Mesenchymal stem cell (in vitro differentiated cells and primary cell): Measurements from ENCODE around the gene LRTM2.

Source experiments
- DNase-seq: peaks from one replicate; pipeline ENCODE4 v3.0.0-alpha.2; 2013
- H2AFZ ChIP-seq: one replicate; pipeline ENCODE4 v1.6.1; 2013; ENCODE audit warnings: low read depth, mild to moderate bottlenecking, control low read depth, inconsistent platforms, low read length, moderate library complexity
- H2AK5ac ChIP-seq: 2 replicates; pipeline ENCODE4 v1.6.1; 2013; ENCODE audit warnings: low read length, moderate library complexity, mild to moderate bottlenecking, inconsistent platforms; ENCODE audit not compliant: severe bottlenecking
- H2BK120ac ChIP-seq: one replicate; pipeline ENCODE4 v1.6.1; 2013; ENCODE audit warnings: low read depth, mild to moderate bottlenecking, inconsistent platforms, low read length, moderate library complexity
- H2BK12ac ChIP-seq, 2 experiments: one replicate each; pipeline ENCODE4 v1.6.1; 2013; ENCODE audit warnings: inconsistent platforms in 2 of 2, low read length in 2 of 2, mild to moderate bottlenecking in 2 of 2, moderate library complexity in 2 of 2, control low read depth in 1 of 2
- H2BK15ac ChIP-seq: one replicate; pipeline ENCODE4 v1.6.1; 2013; ENCODE audit warnings: mild to moderate bottlenecking, low read depth, inconsistent platforms; ENCODE audit not compliant: poor library complexity, severe bottlenecking
- H2BK5ac ChIP-seq: 2 replicates; pipeline ENCODE4 v1.6.1; 2013; ENCODE audit warnings: low read depth, mild to moderate bottlenecking, low read length, control low read depth, inconsistent platforms; ENCODE audit not compliant: poor library complexity, severe bottlenecking
- H3K14ac ChIP-seq, 2 experiments: one replicate each; pipeline ENCODE4 v1.6.1; 2013; ENCODE audit warnings: inconsistent platforms in 2 of 2, low read length in 2 of 2, control low read depth in 1 of 2, mild to moderate bottlenecking in 1 of 2, moderate library complexity in 1 of 2
- H3K18ac ChIP-seq, 2 experiments: one replicate each; pipeline ENCODE4 v1.6.1; 2013; ENCODE audit warnings: inconsistent platforms in 2 of 2, low read length in 2 of 2, control low read depth in 1 of 2, low read depth in 1 of 2, mild to moderate bottlenecking in 1 of 2
- H3K23ac ChIP-seq, 2 experiments: one replicate each; pipeline ENCODE4 v1.6.1; 2013; ENCODE audit warnings: inconsistent platforms in 2 of 2, low read length in 2 of 2, mild to moderate bottlenecking in 2 of 2, moderate library complexity in 2 of 2, control low read depth in 1 of 2
- H3K27ac ChIP-seq: 2 replicates; pipeline ENCODE4 v1.5.1; 2013; ENCODE audit warnings: mild to moderate bottlenecking, moderate library complexity, low read length, control low read depth, inconsistent platforms; ENCODE audit not compliant: poor library complexity, severe bottlenecking
- H3K27me3 ChIP-seq, 2 experiments: 2 replicates each; pipeline versions ENCODE4 v1.6.1 to v1.7.0; 2013; ENCODE audit warnings: low read length in 2 of 2, mild to moderate bottlenecking in 2 of 2, moderate library complexity in 2 of 2, control low read depth in 1 of 2, inconsistent platforms in 1 of 2; ENCODE audit not compliant: control insufficient read depth in 1 of 2, insufficient read depth in 1 of 2
- H3K36me3 ChIP-seq, 2 experiments: 2 replicates each; pipeline versions ENCODE4 v1.6.1 to v1.7.0; 2013; ENCODE audit warnings: low read length in 2 of 2, control low read depth in 1 of 2, inconsistent platforms in 1 of 2, low read depth in 1 of 2, mild to moderate bottlenecking in 1 of 2; ENCODE audit not compliant: insufficient read depth in 2 of 2, control insufficient read depth in 1 of 2
- H3K4ac ChIP-seq, 2 experiments: one replicate each; pipeline ENCODE4 v1.6.1; 2013; ENCODE audit warnings: inconsistent platforms in 2 of 2, low read length in 2 of 2, mild to moderate bottlenecking in 2 of 2, moderate library complexity in 2 of 2, control low read depth in 1 of 2, low read depth in 1 of 2
- H3K4me1 ChIP-seq: 2 replicates; pipeline ENCODE4 v1.6.1; 2013; ENCODE audit warnings: low read depth, low read length, control low read depth; ENCODE audit not compliant: control insufficient read depth, insufficient read depth
- H3K4me2 ChIP-seq: 2 replicates; pipeline ENCODE4 v1.6.1; 2013; ENCODE audit warnings: low read length, mild to moderate bottlenecking, inconsistent platforms; ENCODE audit not compliant: poor library complexity, severe bottlenecking
- H3K4me3 ChIP-seq, 2 experiments: 2 replicates each; pipeline versions ENCODE4 v1.5.1 to v1.7.0; 2013; ENCODE audit warnings: low read length in 2 of 2, mild to moderate bottlenecking in 2 of 2, control low read depth in 1 of 2, low read depth in 1 of 2; ENCODE audit not compliant: insufficient read depth in 1 of 2
- H3K79me1 ChIP-seq: replicated peaks from 2 replicates; pipeline ENCODE4 v1.6.1; 2013; ENCODE audit warnings: mild to moderate bottlenecking, control low read depth, low read length, inconsistent platforms; ENCODE audit not compliant: poor library complexity, severe bottlenecking
- H3K9ac ChIP-seq: 2 replicates; pipeline ENCODE4 v1.7.0; 2013; ENCODE audit warnings: mild to moderate bottlenecking, low read length, moderate library complexity
- H3K9me3 ChIP-seq: 2 replicates; pipeline ENCODE4 v1.7.0; 2013; ENCODE audit warnings: mild to moderate bottlenecking, low read length; ENCODE audit not compliant: control insufficient read depth
- H4K8ac ChIP-seq: one replicate; pipeline ENCODE4 v1.6.1; 2013; ENCODE audit warnings: inconsistent platforms, mild to moderate bottlenecking, low read length, moderate library complexity
- H4K91ac ChIP-seq: one replicate; pipeline ENCODE4 v1.6.1; 2013; ENCODE audit warnings: mild to moderate bottlenecking, low read length, inconsistent platforms
- WGBS: methylation state at CpG from one replicate; pipeline ENCODE4 v1.1.7; 2013; ENCODE audit warnings: mixed read lengths; 5-methylcytosine and 5-hydroxymethylcytosine counted together

Gene LRTM2

GRCh38 chr12:1827826-1828805 is 7.8 kb downstream of the LRTM2 start:
- no peak overlapping the region for H2BK12ac ChIP-seq
- no peaks in the 10 kb centered on the region for H3K9me3 ChIP-seq
- no peak overlapping the region for H3K9ac ChIP-seq
- no peak overlapping the region for H4K8ac ChIP-seq
- no peak overlapping the region for H3K18ac ChIP-seq
- no peak overlapping the region for H3K4ac ChIP-seq
- no peak overlapping the region for H4K91ac ChIP-seq
- WGBS: 90% methylated on average over 33 of the region's 38 CpGs
- H2AK5ac ChIP-seq: no peak overlapping the region
- H2BK5ac ChIP-seq: no peak overlapping the region
- H2BK15ac ChIP-seq: no peak overlapping the region
- peaks cover 65 to 83% of the 10 kb centered on the region in 2 experiments for H3K27me3 ChIP-seq
- DNase-seq: no peak
- H3K4me3 ChIP-seq: no peak overlapping the region
- H2BK120ac ChIP-seq: no peak overlapping the region
- H2AFZ ChIP-seq: no peak overlapping the region
- no peak overlapping the region for H3K27ac ChIP-seq
- no peaks in the 10 kb centered on the region for H3K79me1 ChIP-seq
- no peaks in the 10 kb centered on the region for H3K36me3 ChIP-seq
- H3K14ac ChIP-seq: no peak overlapping the region
- H3K4me1 ChIP-seq: peaks cover 5% of the 10 kb centered on the region
- no peak overlapping the region for H3K4me2 ChIP-seq
- no peak overlapping the region for H3K23ac ChIP-seq

DNA sequence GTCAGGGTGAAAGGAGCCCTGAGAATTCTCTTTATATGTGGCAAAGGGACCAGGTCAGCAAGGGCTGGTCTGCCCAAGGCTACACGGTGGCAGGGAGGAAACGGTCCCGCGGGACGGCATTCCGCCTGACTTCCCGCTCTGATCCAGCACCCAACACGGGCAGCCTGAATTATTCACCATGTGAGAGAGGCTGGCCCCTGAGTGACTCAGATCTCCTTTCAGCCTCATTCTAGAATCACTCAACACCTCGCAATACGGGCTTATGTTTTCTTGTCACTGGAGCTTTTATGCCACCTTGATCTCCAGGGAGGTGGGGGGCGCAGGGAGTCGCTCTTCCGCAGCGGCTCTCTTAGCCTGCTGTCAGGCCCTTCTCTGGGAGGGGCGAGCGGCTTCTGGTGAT is 8.5 kb downstream of the LRTM2 start:
- no peak overlapping the region for H2BK15ac ChIP-seq
- H2AFZ ChIP-seq: no peak overlapping the region
- no peak overlapping the region for H3K27ac ChIP-seq
- no peak overlapping the region for H2BK12ac ChIP-seq
- H3K36me3 ChIP-seq: no peaks in the 10 kb centered on the region
- no peak overlapping the region for H2BK5ac ChIP-seq
- no peak overlapping the region for H2BK120ac ChIP-seq
- no peak overlapping the region for H3K14ac ChIP-seq
- WGBS: 91% methylated on average over 16 of the region's 16 CpGs
- no peaks in the 10 kb centered on the region for H3K9me3 ChIP-seq
- H3K4me1 ChIP-seq: peaks cover 5% of the 10 kb centered on the region
- H3K18ac ChIP-seq: no peak overlapping the region
- H4K8ac ChIP-seq: no peak overlapping the region
- no peak overlapping the region for H2AK5ac ChIP-seq
- DNase-seq: no peak
- H3K27me3 ChIP-seq: peaks cover 65 to 83% of the 10 kb centered on the region in 2 experiments
- H4K91ac ChIP-seq: no peak overlapping the region
- no peak overlapping the region for H3K4me2 ChIP-seq
- no peak overlapping the region for H3K9ac ChIP-seq
- no peaks in the 10 kb centered on the region for H3K79me1 ChIP-seq
- H3K4me3 ChIP-seq: no peak overlapping the region
- no peak overlapping the region for H3K4ac ChIP-seq
- H3K23ac ChIP-seq: no peak overlapping the region

- no peak overlapping the region for H3K4ac ChIP-seq
- no peak overlapping the region for H2BK15ac ChIP-seq
- no peaks in the 10 kb centered on the region for H3K79me1 ChIP-seq
- 84% methylated on average over 11 of the region's 11 CpGs for WGBS
- no peak overlapping the region for H3K4me3 ChIP-seq
- peaks cover 61 to 83% of the 10 kb centered on the region in 2 experiments for H3K27me3 ChIP-seq
- H3K18ac ChIP-seq: no peak overlapping the region
- H2BK5ac ChIP-seq: no peak overlapping the region
- H4K8ac ChIP-seq: no peak overlapping the region
- H3K9ac ChIP-seq: no peak overlapping the region
- no peaks in the 10 kb centered on the region for H3K9me3 ChIP-seq
- no peak overlapping the region for H3K27ac ChIP-seq
- H4K91ac ChIP-seq: no peak overlapping the region
- H2AFZ ChIP-seq: no peak overlapping the region
- no peak overlapping the region for H2BK120ac ChIP-seq
- H3K36me3 ChIP-seq: no peaks in the 10 kb centered on the region
- H3K23ac ChIP-seq: no peak overlapping the region
- no peak overlapping the region for H2AK5ac ChIP-seq
- H3K4me2 ChIP-seq: no peak overlapping the region
- no peak overlapping the region for H3K14ac ChIP-seq
- peaks cover 5% of the 10 kb centered on the region for H3K4me1 ChIP-seq
- H2BK12ac ChIP-seq: no peak overlapping the region
- DNase-seq: no peak
These were observed 9.0 kb downstream of the LRTM2 start for GRCh38 chr12:1829306-1829900.

DNA sequence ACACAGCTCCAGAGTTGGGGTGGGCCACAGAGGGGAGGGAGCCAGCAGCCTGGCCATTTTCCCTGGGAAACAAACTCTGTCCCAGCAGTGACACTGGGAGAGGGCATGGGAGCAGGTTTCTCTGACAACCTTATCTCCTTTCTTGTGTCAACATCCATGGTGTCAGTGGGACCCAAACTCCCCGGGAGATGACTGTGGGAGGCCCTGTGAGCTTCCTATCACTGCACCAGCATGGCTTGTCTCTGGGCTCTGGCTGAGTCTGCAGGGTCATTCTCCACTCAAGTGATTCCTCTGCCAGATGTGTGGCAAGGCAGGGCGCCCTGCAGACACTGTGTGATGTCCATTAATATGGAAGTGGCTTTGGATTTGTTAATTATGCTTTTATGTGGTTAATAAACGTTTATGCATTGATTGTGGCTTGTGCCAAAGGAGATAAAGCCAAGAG is 10.1 kb downstream of the LRTM2 start:
- no peak overlapping the region for H2BK120ac ChIP-seq
- 23% methylated on average over 3 of the region's 3 CpGs for WGBS
- peaks cover 5% of the 10 kb centered on the region for H3K4me1 ChIP-seq
- DNase-seq: no peak
- no peak overlapping the region for H3K23ac ChIP-seq
- no peak overlapping the region for H3K18ac ChIP-seq
- peaks cover 61 to 83% of the 10 kb centered on the region in 2 experiments for H3K27me3 ChIP-seq
- no peak overlapping the region for H2AFZ ChIP-seq
- H3K14ac ChIP-seq: no peak overlapping the region
- H3K27ac ChIP-seq: no peak overlapping the region
- H3K4ac ChIP-seq: no peak overlapping the region
- no peak overlapping the region for H2BK5ac ChIP-seq
- no peak overlapping the region for H4K91ac ChIP-seq
- no peak overlapping the region for H2BK15ac ChIP-seq
- no peak overlapping the region for H2BK12ac ChIP-seq
- no peak overlapping the region for H3K4me2 ChIP-seq
- H3K9me3 ChIP-seq: no peaks in the 10 kb centered on the region
- no peak overlapping the region for H3K4me3 ChIP-seq
- no peak overlapping the region for H3K9ac ChIP-seq
- no peak overlapping the region for H4K8ac ChIP-seq
- no peaks in the 10 kb centered on the region for H3K36me3 ChIP-seq
- H3K79me1 ChIP-seq: no peaks in the 10 kb centered on the region
- no peak overlapping the region for H2AK5ac ChIP-seq
